Neural crest cell (in vitro differentiated cells): Measurements from ENCODE around the gene PNMA8B. TPM values are rescaled to one million over a fixed set of nuclear protein-coding genes. Genes with fewer than 3 reads are reported as not detected.
"Not testable (repeated sequence)": the region's sequence is repeated elsewhere in the genome, so short reads cannot be mapped to it uniquely, and the experiment has no call there.

Source experiments
- DNase-seq: peaks from one replicate; pipeline ENCODE4 v3.0.0; 2021; ENCODE audit warnings: low read depth, mixed read lengths, low spot score
- H3K27ac Mint-ChIP-seq: one replicate; pipeline ENCODE4 v1.8.0; 2021; ENCODE audit warnings: mild to moderate bottlenecking, mixed read lengths; ENCODE audit not compliant: unreplicated experiment
- H3K27me3 Mint-ChIP-seq: 2 replicates; pipeline ENCODE4 v1.8.0; 2021; ENCODE audit warnings: low read depth, mild to moderate bottlenecking, mixed read lengths
- H3K36me3 Mint-ChIP-seq: 2 replicates; pipeline ENCODE4 v1.8.0; 2021; ENCODE audit warnings: low read depth, mild to moderate bottlenecking, mixed read lengths
- H3K4me1 Mint-ChIP-seq: 2 replicates; pipeline ENCODE4 v1.8.0; 2021; ENCODE audit warnings: mixed read lengths
- H3K4me3 Mint-ChIP-seq: one replicate; pipeline ENCODE4 v1.8.0; 2021; ENCODE audit warnings: mild to moderate bottlenecking, mixed read lengths
- H3K9me3 Mint-ChIP-seq: 2 replicates; pipeline ENCODE4 v1.8.0; 2021; ENCODE audit warnings: mixed read lengths
- total RNA-seq: library from RNA; stranded (reverse); gene quantifications from 2 replicates; pipeline ENCODE4 v1.2.1, GENCODE V29; 2021
- TF ChIP-seq, protein P1 (sequence below): fragments of 200-600 bp; sonication (generic); conservative IDR thresholded peaks from 2 replicates; pipeline ENCODE4 v1.5.0; 2021; ENCODE audit warnings: antibody characterized with exemption, mild to moderate bottlenecking

Gene PNMA8B
- total RNA-seq, 1 donor from 2014 or later = 4.6 TPM

GRCh38 chr19:46524308-46524707, 28.6 kb upstream of the PNMA8B start:
- H3K27me3 Mint-ChIP-seq = peaks cover 2% of the 10 kb centered on the region
- DNase-seq = no peak
- H3K4me3 Mint-ChIP-seq = no peak overlapping the region
- H3K36me3 Mint-ChIP-seq = no peaks in the 10 kb centered on the region
- TF ChIP-seq, protein P1, sequence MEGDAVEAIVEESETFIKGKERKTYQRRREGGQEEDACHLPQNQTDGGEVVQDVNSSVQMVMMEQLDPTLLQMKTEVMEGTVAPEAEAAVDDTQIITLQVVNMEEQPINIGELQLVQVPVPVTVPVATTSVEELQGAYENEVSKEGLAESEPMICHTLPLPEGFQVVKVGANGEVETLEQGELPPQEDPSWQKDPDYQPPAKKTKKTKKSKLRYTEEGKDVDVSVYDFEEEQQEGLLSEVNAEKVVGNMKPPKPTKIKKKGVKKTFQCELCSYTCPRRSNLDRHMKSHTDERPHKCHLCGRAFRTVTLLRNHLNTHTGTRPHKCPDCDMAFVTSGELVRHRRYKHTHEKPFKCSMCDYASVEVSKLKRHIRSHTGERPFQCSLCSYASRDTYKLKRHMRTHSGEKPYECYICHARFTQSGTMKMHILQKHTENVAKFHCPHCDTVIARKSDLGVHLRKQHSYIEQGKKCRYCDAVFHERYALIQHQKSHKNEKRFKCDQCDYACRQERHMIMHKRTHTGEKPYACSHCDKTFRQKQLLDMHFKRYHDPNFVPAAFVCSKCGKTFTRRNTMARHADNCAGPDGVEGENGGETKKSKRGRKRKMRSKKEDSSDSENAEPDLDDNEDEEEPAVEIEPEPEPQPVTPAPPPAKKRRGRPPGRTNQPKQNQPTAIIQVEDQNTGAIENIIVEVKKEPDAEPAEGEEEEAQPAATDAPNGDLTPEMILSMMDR = no peak
- H3K27ac Mint-ChIP-seq = no peak overlapping the region
- H3K9me3 Mint-ChIP-seq = no peaks in the 10 kb centered on the region
- H3K4me1 Mint-ChIP-seq = peaks cover under 1% of the 10 kb centered on the region

DNA sequence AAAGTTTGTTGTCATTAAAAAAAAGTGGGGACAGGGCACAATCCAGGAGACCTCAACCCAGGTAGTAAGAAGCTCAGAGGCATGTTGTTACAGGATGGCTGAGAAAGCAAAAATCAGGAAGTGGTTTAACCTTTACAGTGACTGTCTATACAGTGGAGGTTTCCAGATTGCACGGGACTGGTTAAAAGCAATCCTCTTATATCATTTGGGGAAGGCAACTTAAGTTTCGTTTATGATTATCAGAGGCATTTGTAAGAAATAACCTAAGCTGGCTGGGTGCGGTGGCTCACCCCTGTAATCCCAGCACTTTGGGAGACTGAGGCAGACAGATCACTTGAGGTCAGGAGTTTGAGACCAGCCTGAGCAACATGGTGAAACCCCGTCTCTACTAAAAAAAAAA, 27.3 kb upstream of the PNMA8B start:
- not testable (repeated sequence) for H3K27ac Mint-ChIP-seq, H3K27me3 Mint-ChIP-seq, H3K4me1 Mint-ChIP-seq, H3K4me3 Mint-ChIP-seq, H3K36me3 Mint-ChIP-seq, H3K9me3 Mint-ChIP-seq, DNase-seq

GRCh38 chr19:46521241-46521868, 25.7 kb upstream of the PNMA8B start:
- TF ChIP-seq, protein P1 = no peak
- H3K27me3 Mint-ChIP-seq = peaks cover 2% of the 10 kb centered on the region

DNA sequence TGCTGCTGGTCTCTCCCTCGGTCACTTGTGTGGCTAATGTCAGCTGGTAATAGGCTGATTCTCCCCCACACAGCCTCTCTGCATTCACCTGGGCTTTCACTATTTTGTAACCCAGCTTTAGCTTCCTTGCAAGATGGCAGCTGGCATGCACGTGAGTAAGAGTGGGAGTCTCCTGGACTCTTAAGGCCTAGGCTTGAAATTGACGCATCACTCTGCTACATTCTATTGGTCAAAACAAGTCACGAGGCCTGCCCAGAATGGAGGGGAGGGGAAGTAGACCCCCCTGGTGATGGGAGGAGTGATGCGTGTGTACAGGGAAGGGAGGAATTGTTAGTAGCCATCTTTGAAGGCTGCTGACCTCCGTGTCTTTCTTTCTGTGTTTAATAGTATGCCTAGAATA, 24.9 kb upstream of the PNMA8B start:
- Mint-ChIP-seq H3K9me3 (no peaks in the 10 kb centered on the region), H3K36me3 (no peaks in the 10 kb centered on the region), H3K27me3 (peaks cover 2% of the 10 kb centered on the region), H3K4me3 (no peak overlapping the region), H3K4me1 (no peaks in the 10 kb centered on the region), H3K27ac (no peak overlapping the region)
- TF ChIP-seq, protein P1 = no peak
- no peak for DNase-seq

More at GRCh38 chr19:46521241-46521868, 25.7 kb upstream of the PNMA8B start:
- Mint-ChIP-seq H3K9me3 (no peaks in the 10 kb centered on the region), H3K27ac (no peak overlapping the region), H3K36me3 (no peaks in the 10 kb centered on the region), H3K4me1 (no peaks in the 10 kb centered on the region), H3K4me3 (no peak overlapping the region)
- no peak for DNase-seq

DNA sequence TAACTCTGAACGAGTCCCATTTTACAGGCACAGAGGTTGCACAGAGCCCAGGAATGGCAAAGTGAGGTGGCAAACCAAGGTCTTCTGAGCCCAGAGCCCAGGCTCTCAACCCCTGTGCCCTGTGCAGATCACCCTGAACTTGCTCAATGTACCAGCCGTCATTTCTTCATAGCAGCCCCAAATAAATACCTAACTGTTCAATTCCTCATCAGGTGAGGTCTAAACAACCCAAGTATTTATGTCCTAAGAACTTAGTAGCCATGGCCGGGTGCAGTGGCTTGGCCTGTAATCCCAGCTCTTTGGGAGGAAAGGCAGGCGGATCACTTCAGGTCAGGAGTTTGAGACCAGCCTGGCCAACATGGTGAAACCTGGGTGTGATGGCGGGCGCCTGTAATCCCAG, 21.8 kb upstream of the PNMA8B start:
- H3K27ac Mint-ChIP-seq = no peak overlapping the region
- TF ChIP-seq, protein P1 = no peak
- H3K36me3 Mint-ChIP-seq = no peaks in the 10 kb centered on the region

DNA sequence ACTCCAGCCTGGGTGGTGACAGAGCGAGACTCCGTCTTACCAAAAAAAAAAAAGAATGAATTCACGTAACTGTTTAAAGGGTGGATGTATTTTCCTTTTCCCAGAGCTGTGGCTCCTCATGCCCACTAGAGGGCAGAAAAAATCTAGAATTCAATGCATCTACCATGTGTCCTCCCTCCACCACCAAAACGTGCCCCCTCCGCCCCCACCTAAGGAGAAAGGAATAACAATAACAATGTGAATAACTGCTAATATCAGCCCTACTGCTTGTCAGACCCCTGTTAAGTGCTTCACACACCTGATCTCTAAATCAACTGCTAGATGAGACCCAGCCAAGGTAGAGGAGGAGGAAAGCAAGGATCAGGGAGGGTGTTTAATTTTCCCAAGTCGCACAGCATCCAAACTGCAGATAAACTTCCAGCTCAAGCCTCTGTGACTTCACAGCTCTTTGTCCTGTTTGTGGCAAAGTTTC, 20.2 kb upstream of the PNMA8B start:
- no peak overlapping the region for H3K4me3 Mint-ChIP-seq
- no peaks in the 10 kb centered on the region for H3K9me3 Mint-ChIP-seq
- H3K36me3 Mint-ChIP-seq = no peaks in the 10 kb centered on the region
- no peak overlapping the region for H3K27ac Mint-ChIP-seq
- H3K27me3 Mint-ChIP-seq = no peaks in the 10 kb centered on the region
- DNase-seq = no peak
- TF ChIP-seq, protein P1 = peak; percentile 72
- no peaks in the 10 kb centered on the region for H3K4me1 Mint-ChIP-seq

More for the DNA sequence above, 21.8 kb upstream of the PNMA8B start:
- Mint-ChIP-seq H3K9me3 (no peaks in the 10 kb centered on the region), H3K4me1 (no peaks in the 10 kb centered on the region), H3K4me3 (no peak overlapping the region), H3K27me3 (no peaks in the 10 kb centered on the region)
- no peak for DNase-seq
